NCI-H1048 (cell line): ENCODE results near the gene PUM1.

Source experiments
- DNase-seq: peaks from one replicate; lab custom pipeline; 2025; lab: John Stamatoyannopoulos, UW

The PUM1 gene

GRCh38 chr1:31027693-31028526 lies 37.6 kb downstream of the PUM1 start:
- no peak for DNase-seq

- no peak for DNase-seq
These were observed 43.3 kb downstream of the PUM1 start for GRCh38 chr1:31022259-31022658.

- no peak for DNase-seq
These were observed 45.3 kb downstream of the PUM1 start for GRCh38 chr1:31020007-31020790.

- no peak for DNase-seq
These were observed 46.1 kb downstream of the PUM1 start for GRCh38 chr1:31019401-31019800.

DNA sequence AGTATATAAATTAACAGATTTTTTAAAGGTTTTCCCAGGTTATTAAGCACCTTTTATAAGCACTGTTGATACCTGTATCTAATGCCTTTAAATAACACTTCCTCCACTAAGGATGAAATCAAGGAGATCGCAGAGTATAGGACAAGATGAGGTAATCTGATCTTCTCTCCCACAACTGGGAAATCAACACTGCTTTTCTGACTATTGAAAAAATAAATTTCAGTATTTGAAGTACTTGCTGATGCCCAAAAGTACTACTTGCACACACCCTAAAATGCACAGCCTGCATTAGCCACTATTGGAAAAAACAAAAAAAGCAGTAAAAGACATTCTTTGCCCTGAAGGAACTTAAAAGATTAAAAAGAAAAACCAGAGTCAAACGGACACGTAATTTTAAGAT lies 48.6 kb downstream of the PUM1 start:
- no peak for DNase-seq

DNA sequence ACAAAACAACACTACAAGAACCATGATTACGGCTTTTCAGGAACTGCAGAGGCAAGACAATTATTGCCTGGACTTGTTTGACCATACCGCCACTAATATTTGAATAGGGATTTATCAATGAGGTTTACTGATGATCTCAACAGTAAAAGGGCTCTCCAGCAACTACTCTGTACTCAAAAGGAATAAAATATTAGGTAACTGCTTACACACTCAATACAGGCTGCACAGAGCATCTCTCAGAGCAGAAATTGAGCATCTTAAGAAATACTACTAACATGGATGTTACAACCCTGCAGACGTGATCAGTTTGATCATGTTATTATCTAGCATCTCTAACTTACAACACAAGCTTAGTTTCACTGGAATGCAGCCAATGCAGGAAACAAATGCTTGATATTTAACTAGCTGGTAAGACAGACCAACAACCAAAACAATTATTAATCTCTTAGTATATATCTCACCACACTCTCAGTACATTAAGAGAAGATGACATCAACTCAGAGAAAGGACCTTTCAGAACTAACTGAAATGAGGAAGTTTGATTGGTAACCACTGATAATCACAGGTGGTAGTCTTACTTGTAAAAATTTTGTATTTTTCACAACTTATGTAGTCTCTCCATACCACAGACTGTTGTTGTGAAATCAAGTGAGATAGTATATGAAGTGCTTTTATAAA lies 52.2 kb downstream of the PUM1 start:
- DNase-seq = no peak

- no peak for DNase-seq
These were observed 53.1 kb downstream of the PUM1 start for GRCh38 chr1:31012210-31012924.

DNA sequence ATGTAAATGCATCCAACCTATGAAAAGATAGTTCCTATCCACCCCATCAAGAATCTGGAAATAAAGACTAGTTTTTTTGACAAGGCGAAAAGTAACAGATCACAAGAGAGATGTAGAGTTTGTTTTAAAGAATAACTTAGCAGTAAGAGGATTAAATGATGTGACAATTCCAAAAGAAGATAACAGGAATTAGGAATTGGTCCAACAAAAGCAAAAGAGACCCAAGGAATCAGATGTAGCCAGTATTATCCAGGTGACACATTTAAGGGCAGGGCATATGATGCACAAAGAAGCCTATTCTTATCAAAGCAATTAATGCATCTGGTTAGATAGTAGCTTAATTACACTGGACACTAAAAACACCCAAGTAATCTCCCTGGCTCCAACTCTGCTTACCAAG lies 53.8 kb downstream of the PUM1 start:
- DNase-seq = no peak

GRCh38 chr1:31010086-31010989 lies 55.2 kb downstream of the PUM1 start:
- DNase-seq = no peak

DNA sequence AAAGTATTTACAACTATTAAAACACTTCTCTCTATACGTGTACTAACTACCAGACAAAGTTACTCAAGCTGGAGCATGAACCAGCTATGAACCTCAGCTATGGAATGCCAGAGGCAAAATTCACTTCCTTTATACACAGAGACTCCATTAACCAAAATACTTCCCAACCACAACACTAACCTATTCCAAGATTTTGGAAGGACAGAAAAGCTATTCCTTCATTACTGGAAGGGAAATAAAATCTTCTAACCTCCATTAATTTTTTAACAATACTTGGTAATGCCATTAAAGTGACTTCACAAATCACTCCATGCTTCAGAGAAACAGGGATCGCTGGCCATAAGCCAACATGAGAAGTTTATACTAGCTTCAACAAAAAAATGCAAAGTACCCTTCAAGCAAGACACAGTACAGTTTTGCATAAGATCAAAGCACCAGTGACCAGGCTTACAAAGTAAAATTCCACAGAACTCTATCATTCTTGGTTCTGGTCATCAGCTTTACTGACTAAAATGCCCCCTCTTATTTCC lies 58.0 kb downstream of the PUM1 start:
- peak; percentile 49 for DNase-seq

- DNase-seq = no peak
These were observed 58.8 kb downstream of the PUM1 start for GRCh38 chr1:31006747-31007146.

DNA sequence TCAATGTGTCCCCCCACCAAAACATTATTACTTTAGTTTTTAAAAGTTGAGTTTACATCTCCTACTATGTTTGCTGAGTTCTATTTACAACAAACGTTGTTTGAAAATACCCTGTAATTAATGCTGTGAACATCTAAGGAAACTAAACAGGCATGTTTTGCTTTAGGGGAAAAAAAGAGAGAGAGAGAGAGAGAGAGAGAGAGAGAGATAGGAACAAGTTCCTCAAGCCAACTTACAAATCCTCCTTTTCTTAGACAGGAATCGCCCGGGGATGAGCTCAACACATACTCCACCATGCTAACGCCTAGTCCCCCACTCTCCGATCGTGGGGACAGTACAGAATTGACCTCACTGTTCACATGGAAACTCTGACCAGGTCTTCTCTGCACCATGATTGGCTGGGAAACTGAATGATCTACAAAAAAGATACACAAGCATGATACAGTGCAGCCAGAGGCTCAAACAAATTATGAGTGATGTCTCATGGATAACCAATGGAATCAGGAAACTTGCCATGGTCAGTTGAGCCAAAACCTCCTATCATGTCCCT lies 59.8 kb downstream of the PUM1 start:
- DNase-seq = no peak

DNA sequence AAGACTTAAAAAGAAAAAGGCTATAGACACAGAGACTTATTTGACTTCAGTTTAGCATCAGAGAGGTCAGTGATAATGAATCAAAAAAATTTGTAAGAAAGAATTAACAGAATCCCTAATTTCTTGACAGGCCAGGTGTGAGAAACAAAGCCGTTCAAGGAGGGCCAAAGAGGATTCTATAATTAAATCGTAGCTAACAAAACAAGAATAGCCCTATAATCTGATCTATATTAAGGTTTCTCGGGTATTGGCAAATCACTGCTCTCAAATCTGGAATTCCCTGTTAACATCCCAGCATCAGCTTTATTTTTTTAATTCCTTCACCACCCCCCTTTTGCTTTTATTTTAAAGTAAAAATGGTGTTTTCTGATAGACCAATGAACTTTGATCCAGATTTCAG lies 60.3 kb downstream of the PUM1 start:
- DNase-seq = no peak

GRCh38 chr1:31004231-31004621 lies 61.3 kb downstream of the PUM1 start:
- DNase-seq = no peak

GRCh38 chr1:31003613-31004230 lies 61.8 kb downstream of the PUM1 start:
- DNase-seq = no peak

- DNase-seq = no peak
These were observed 65.2 kb downstream of the PUM1 start for GRCh38 chr1:31000301-31000700.

DNA sequence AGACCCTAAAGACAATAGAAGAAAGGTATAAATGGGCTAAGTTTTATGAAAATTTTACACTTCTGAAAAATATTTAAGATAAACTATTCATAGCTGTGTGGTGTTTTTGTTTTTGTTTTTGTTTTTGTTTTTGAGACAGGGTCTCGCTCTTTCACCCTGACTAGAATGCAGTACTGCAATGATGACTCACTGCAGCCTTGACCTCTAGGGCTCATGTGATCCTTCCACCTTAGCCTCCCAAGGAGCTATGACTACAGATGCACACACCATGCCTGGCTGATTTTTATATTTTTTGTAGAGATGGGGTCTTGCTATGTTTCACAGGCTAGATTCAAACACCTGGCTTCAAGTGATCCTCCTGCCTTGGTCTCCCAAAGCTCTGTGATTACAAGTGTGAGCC lies 66.6 kb downstream of the PUM1 start:
- no peak for DNase-seq

GRCh38 chr1:30998171-30998570 lies 67.3 kb downstream of the PUM1 start:
- no peak for DNase-seq

- DNase-seq = no peak
These were observed 68.0 kb downstream of the PUM1 start for GRCh38 chr1:30997463-30998057.
